OCI-LY1 (cell line): Measurements from ENCODE around the gene NRGN.

ENCODE experiments used
- CTCF ChIP-seq: fragments of 200-600 bp; sonication (generic), shearing (Covaris generic); IDR thresholded peaks from 2 replicates; pipeline ENCODE4 v1.5.1; 2017; ENCODE audit warnings: mild to moderate bottlenecking, antibody characterized with exemption, low read length, moderate library complexity, mixed read lengths
- EZH2 ChIP-seq: fragments of 200-600 bp; sonication (generic), shearing (Covaris generic); IDR thresholded peaks from 2 replicates; pipeline ENCODE4 v1.8.0; 2017; ENCODE audit warnings: borderline replicate concordance, mixed run types, mild to moderate bottlenecking, antibody characterized with exemption, low read length, moderate library complexity, mixed read lengths

GRCh38 chr11:124743050-124743449 lies 3.3 kb downstream of the NRGN start:
- TF ChIP-seq CTCF (no peak), EZH2 (no peak)
